ENCODE data around the gene TTC14.

GRCh38 chr3:180640987-180641386 lies 39.0 kb downstream of the TTC14 start:
- TF ChIP-seq CTCF (IDR thresholded peaks at IDR 0.05) (no peak), EP300 (IDR thresholded peaks at IDR 0.05; ENCODE audit: low read depth) (no peak), POLR2AphosphoS5 (IDR thresholded peaks at IDR 0.05) (no peak)
